Cardiac ventricle fibroblast (primary cell): Measurements from ENCODE around the gene NHERF2. TPM values are rescaled to one million over a fixed set of nuclear protein-coding genes. Genes with fewer than 3 reads are reported as not detected.

Source experiments
- total RNA-seq: library from RNA; depleted of rRNA; stranded (reverse); fragments of >200 nt; gene quantifications from 2 replicates; pipeline ENCODE4 v1.2.3, GENCODE V29; 2015

The NHERF2 gene
- 35.2 and 46.3 TPM in 2 replicates for total RNA-seq

DNA sequence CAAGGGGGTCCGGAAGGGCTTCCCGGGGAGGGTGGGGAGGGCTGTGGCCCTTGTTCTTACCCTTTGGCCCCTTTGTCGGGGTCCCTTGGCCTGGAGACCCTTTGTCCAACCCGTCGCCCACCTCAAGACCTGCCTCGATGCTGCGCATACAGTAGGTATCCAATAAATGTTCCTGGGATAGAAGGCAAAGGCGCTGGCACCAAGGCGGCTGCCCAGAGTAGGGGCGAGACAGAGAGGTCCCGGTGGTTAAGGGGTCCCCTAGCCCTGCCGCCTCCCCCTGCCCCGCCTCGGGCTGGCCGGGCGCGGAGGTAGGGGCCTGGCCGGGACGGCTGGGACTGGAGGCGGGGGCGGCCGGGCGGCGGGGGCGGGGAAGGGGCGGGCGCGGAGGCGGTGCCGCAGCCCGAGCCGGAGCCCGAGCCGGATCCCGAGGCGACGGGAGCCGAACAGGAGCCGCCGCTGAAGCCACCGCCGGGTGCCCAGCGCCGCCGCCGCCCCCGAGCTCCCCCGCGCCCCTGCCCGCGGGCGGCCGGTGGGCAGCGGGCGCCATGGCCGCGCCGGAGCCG lies at the start of gene NHERF2:
Gene NHERF2, plus strand, starts transcription at position 442 of the 563 bp plus-strand sequence. Its CDS starts 104 bp downstream, at position 546.

GRCh38 chr16:1981398-1981836 lies 45.3 kb upstream of the NHERF2 start, which contains the start of gene NOXO1:
Gene NOXO1 (minus strand): TSS chr16:1981469. CDS start chr16:1981179, 290 bp downstream.

GRCh38 chr16:1983544-1984346 lies 43.0 kb upstream of the NHERF2 start, which contains the start of gene GFER:
Gene GFER (plus strand): TSS chr16:1984193. CDS start chr16:1984219, 26 bp downstream.

GRCh38 chr16:1989209-1990100 lies 37.2 kb upstream of the NHERF2 start, which contains the start of gene SYNGR3:
Gene SYNGR3 (plus strand): TSS chr16:1989970. CDS start chr16:1990103, 133 bp downstream.

DNA sequence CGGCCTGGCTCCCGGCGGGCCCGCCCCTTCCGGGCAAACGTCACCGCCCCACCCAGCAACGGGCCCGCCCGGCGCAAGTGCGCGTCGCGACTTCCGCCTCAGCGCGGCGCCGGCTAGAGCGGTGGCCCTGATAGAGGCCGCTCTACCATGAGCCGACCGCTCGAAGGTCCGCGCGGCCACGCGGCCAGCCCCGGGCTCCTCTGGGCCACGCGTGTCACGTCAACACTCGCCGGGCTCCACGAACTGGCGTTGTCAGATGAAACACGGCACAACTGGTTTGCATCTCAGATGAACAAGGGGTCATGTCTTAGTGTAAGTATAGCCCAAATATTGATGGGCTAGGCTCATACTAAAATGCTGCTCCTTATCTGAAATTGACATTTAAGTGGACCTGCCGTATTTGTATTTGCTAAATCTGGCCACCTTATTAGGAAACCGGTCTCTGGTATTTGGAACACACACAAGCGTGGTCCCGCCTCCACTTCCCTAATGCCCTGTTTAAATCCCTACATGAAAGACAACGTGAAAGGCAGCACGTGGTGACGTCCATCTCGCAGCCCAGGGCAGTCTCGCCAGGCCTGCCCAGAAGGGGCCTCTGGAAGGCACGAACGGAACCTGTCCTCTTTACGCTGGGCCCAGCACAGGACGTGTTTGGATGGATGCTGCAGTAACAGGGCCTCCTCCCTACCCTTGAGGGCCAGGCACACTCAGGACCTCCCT lies 16.8 kb upstream of the NHERF2 start, which contains the start of gene ZNF598:
Gene ZNF598, minus strand, starts transcription at position 31 of the 720 bp plus-strand sequence.

GRCh38 chr16:2019518-2019920 lies 7.2 kb upstream of the NHERF2 start, which contains the start of gene NPW:
Gene NPW (plus strand): TSS chr16:2019785.

DNA sequence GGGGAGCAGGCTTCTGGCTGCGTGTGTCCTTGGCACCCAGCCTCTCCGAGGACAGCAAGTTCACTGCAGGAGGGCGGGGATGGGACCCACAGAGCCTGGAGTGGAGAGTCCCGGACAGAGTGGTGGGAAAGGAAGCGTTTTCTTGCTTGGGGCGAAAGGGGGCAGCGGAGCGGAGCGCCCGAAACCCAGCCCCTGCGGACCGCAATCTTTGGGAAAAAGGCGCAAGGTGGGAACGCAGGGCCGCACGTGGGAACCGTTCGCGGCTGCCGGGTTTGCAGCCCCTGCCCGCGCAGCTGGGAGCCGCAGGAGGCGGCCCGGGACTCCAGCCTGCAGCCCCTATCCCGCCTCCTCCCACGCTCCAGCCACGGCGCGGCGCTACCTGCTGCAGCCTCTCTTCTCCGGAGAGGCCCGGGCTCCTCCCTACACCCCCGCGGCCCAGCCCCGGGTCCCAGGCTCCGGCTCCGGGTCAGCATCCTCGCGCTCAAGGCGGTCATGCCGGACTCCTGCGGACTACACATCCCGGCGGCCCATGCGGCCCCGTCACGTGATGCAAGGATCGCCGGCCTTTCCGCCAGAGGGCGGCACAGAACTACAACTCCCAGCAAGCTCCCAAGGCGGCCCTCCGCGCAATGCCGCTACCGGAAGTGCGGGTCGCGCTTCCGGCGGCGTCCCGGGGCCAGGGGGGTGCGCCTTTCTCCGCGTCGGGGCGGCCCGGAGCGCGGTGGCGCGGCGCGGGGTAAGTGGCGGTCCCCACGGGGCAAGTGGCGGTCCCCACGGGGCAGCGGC lies 20.8 kb downstream of the NHERF2 start, which contains the start of the genes NTHL1 and TSC2:
Gene NTHL1, minus strand, starts transcription at position 505 of the 786 bp plus-strand sequence. Its CDS starts 11 bp downstream, at position 494.
Gene TSC2, plus strand, starts transcription at position 656 of the 786 bp plus-strand sequence. CDS start 631 bp downstream, outside the sequence.

Other genes starting within 250 kb of the NHERF2 start
- gene SPSB3, start 244.3 kb upstream of the NHERF2 start, total RNA-seq: 22.7 and 34.8 TPM in 2 replicates
- gene NUBP2, start 243.9 kb upstream of the NHERF2 start, total RNA-seq: 61.6 and 65.2 TPM in 2 replicates
- not detected in 2 replicates for gene IGFALS, start 233.2 kb upstream of the NHERF2 start, total RNA-seq
- 13.4 and 28.5 TPM in 2 replicates for gene HAGH, start 200.1 kb upstream of the NHERF2 start, total RNA-seq
- gene FAHD1, start 199.7 kb upstream of the NHERF2 start, total RNA-seq: 38.5 and 44.2 TPM in 2 replicates
- not detected in 2 replicates for gene MEIOB, start 154.7 kb upstream of the NHERF2 start, total RNA-seq
- gene HS3ST6, start 108.5 kb upstream of the NHERF2 start, total RNA-seq: not detected in 2 replicates
- gene MSRB1, start 83.7 kb upstream of the NHERF2 start, total RNA-seq: 17.0 and 17.8 TPM in 2 replicates
- gene RPL3L, start 72.2 kb upstream of the NHERF2 start, total RNA-seq: not detected in 2 replicates
- 198 and 225 TPM in 2 replicates for gene NDUFB10, start 67.4 kb upstream of the NHERF2 start, total RNA-seq
- gene RPS2, start 62.1 kb upstream of the NHERF2 start, total RNA-seq: 2,905 and 3,262 TPM in 2 replicates
- gene RNF151, start 60.0 kb upstream of the NHERF2 start, total RNA-seq: not detected in 2 replicates
- 32.6 and 34.3 TPM in 2 replicates for gene TBL3, start 54.8 kb upstream of the NHERF2 start, total RNA-seq
- not detected in 2 replicates for gene NOXO1, start 45.4 kb upstream of the NHERF2 start, total RNA-seq
- gene GFER, start 42.7 kb upstream of the NHERF2 start, total RNA-seq: 14.4 and 17.3 TPM in 2 replicates
- 0.78 and 4.2 TPM in 2 replicates for gene SYNGR3, start 36.9 kb upstream of the NHERF2 start, total RNA-seq
- 39.7 and 51.4 TPM in 2 replicates for gene ZNF598, start 17.1 kb upstream of the NHERF2 start, total RNA-seq
- 2.9 and 6.9 TPM in 2 replicates for gene NPW, start 7.1 kb upstream of the NHERF2 start, total RNA-seq
- gene NTHL1, start 20.9 kb downstream of the NHERF2 start, total RNA-seq: 13.9 and 17.2 TPM in 2 replicates
- 51.2 and 53.6 TPM in 2 replicates for gene TSC2, start 21.1 kb downstream of the NHERF2 start, total RNA-seq
- gene PKD1, start 109.0 kb downstream of the NHERF2 start, total RNA-seq: 85.9 and 91.5 TPM in 2 replicates
- gene RAB26, start 121.7 kb downstream of the NHERF2 start, total RNA-seq: not detected in 2 replicates
- gene TRAF7, start 128.9 kb downstream of the NHERF2 start, total RNA-seq: 52.4 and 66.5 TPM in 2 replicates
- gene CASKIN1, start 169.7 kb downstream of the NHERF2 start, total RNA-seq: 0.12 and 0.15 TPM in 2 replicates
- 39.9 and 57.6 TPM in 2 replicates for gene MLST8, start 178.6 kb downstream of the NHERF2 start, total RNA-seq
- 0.83 and 1.1 TPM in 2 replicates for gene BRICD5, start 184.0 kb downstream of the NHERF2 start, total RNA-seq
- 7.3 and 9.2 TPM in 2 replicates for gene PGP, start 187.9 kb downstream of the NHERF2 start, total RNA-seq
- 15.9 and 20.5 TPM in 2 replicates for gene E4F1, start 196.7 kb downstream of the NHERF2 start, total RNA-seq
- gene DNASE1L2, start 209.5 kb downstream of the NHERF2 start, total RNA-seq: 4.5 TPM in 1 of 2 replicates, not detected in the other
- 20.4 and 29.7 TPM in 2 replicates for gene ECI1, start 224.7 kb downstream of the NHERF2 start, total RNA-seq
- gene RNPS1, start 241.2 kb downstream of the NHERF2 start, total RNA-seq: 87.1 and 98.5 TPM in 2 replicates